ENCODE data around the gene LAMA5. TPM values are rescaled to one million over a fixed set of nuclear protein-coding genes. Genes with fewer than 3 reads are reported as not detected.

The LAMA5 gene
- total and polyA plus RNA-seq, 4 donors = 116 to 315 (median 244) TPM

- Histone ChIP-seq H3K4me3 (no peak overlapping the region), H3K27me3 (ENCODE audit: control insufficient read depth in 3 of 3, insufficient read depth in 3 of 3, low read length in 2 of 3) (no peaks in the 10 kb centered on the region), H3K36me3 (ENCODE audit: control insufficient read depth in 4 of 4, insufficient read depth in 4 of 4, low read length in 4 of 4) (no peaks in the 10 kb centered on the region), H3K9me3 (ENCODE audit: control insufficient read depth in 4 of 4, insufficient read depth in 3 of 4, low read length in 3 of 4) (no peaks in the 10 kb centered on the region), H3K4me1 (ENCODE audit: control insufficient read depth in 5 of 5, insufficient read depth in 5 of 5, low read length in 5 of 5) (peaks cover 0 to 22% (median 0%) of the 10 kb centered on the region in 5 donors), H3K27ac (ENCODE audit: low read depth in 1 of 2, low read length in 1 of 2) (no peak overlapping the region), H3K9ac (ENCODE audit: insufficient read depth in 1 of 2, low read length in 2 of 2) (no peak overlapping the region)
- 92 to 95% methylated on average over 11 of the region's 11 CpGs for WGBS, 2 donors
- TF ChIP-seq CTCF (IDR thresholded peaks at IDR 0.05; ENCODE audit: control extremely low read depth, extremely low read depth) = no peak
- DNase-seq = no peak
- ATAC-seq (ENCODE audit: insufficient read depth, low FRiP score) = no peak
These were observed 46.0 kb upstream of the LAMA5 start for GRCh38 chr20:62413025-62413570.

GRCh38 chr20:62412194-62413024 lies 45.3 kb upstream of the LAMA5 start:
- no peaks in the 10 kb centered on the region for H3K27me3 ChIP-seq (ENCODE audit: control insufficient read depth in 3 of 3, insufficient read depth in 3 of 3, low read length in 2 of 3)
- 82 to 84% methylated on average over 22 of the region's 22 CpGs for WGBS, 2 donors
- H3K27ac ChIP-seq (ENCODE audit: low read depth in 1 of 2, low read length in 1 of 2) = no peak overlapping the region
- no peaks in the 10 kb centered on the region for H3K9me3 ChIP-seq (ENCODE audit: control insufficient read depth in 4 of 4, insufficient read depth in 3 of 4, low read length in 3 of 4)
- DNase-seq = no peak
- no peaks in the 10 kb centered on the region for H3K36me3 ChIP-seq (ENCODE audit: control insufficient read depth in 4 of 4, insufficient read depth in 4 of 4, low read length in 4 of 4)
- H3K4me1 ChIP-seq (ENCODE audit: control insufficient read depth in 5 of 5, insufficient read depth in 5 of 5, low read length in 5 of 5) = peaks cover 0 to 25% (median 0%) of the 10 kb centered on the region in 5 donors
- no peak for TF ChIP-seq CTCF (IDR thresholded peaks at IDR 0.05; ENCODE audit: control extremely low read depth, extremely low read depth)
- H3K4me3 ChIP-seq = no peak overlapping the region
- H3K9ac ChIP-seq (ENCODE audit: insufficient read depth in 1 of 2, low read length in 2 of 2) = no peak overlapping the region
- ATAC-seq (ENCODE audit: insufficient read depth, low FRiP score) = no peak

- no peak overlapping the region for H3K9ac ChIP-seq (ENCODE audit: insufficient read depth in 1 of 2, low read length in 2 of 2)
- ATAC-seq (ENCODE audit: insufficient read depth, low FRiP score) (no peak), DNase-seq (no peak)
- 83 to 88% methylated on average over 23 to 24 of the region's 24 CpGs for WGBS, 2 donors
- no peak overlapping the region for H3K4me3 ChIP-seq
- H3K9me3 ChIP-seq (ENCODE audit: control insufficient read depth in 4 of 4, insufficient read depth in 3 of 4, low read length in 3 of 4) = no peaks in the 10 kb centered on the region
- TF ChIP-seq CTCF (IDR thresholded peaks at IDR 0.05; ENCODE audit: control extremely low read depth, extremely low read depth) = no peak
- H3K4me1 ChIP-seq (ENCODE audit: control insufficient read depth in 5 of 5, insufficient read depth in 5 of 5, low read length in 5 of 5) = peaks cover 0 to 27% (median 0%) of the 10 kb centered on the region in 5 donors
- H3K27me3 ChIP-seq (ENCODE audit: control insufficient read depth in 3 of 3, insufficient read depth in 3 of 3, low read length in 2 of 3) = no peaks in the 10 kb centered on the region
- no peak overlapping the region for H3K27ac ChIP-seq (ENCODE audit: low read depth in 1 of 2, low read length in 1 of 2)
- H3K36me3 ChIP-seq (ENCODE audit: control insufficient read depth in 4 of 4, insufficient read depth in 4 of 4, low read length in 4 of 4) = no peaks in the 10 kb centered on the region
These were observed 44.5 kb upstream of the LAMA5 start for GRCh38 chr20:62411479-62412193.
